ENCODE measurements around the gene SLFN11. TPM values are rescaled to one million over a fixed set of nuclear protein-coding genes. Genes with fewer than 3 reads are reported as not detected.

Gene SLFN11
- total RNA-seq, 1 experiment from 2014 or later, result 0.90 TPM

DNA sequence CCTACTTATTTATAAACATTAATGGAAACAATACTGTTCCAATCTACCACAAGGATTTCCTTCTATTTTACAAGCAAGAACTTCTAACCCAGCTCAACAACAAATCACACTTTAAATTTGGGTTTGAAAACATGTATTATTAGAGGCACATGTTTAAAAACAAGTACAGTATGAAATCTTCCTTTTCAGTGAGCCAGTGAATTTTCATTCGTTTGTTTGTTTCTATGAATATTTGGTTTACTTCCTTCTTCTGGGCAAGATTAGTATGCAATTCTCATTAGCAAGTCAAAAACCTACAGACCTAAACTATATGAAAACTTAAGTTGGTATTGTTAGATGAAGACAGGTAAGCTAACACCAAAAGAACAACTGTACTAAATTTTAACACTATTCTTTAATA lies 33.1 kb upstream of the SLFN11 start:
- Mint-ChIP-seq H3K9me3 (no peaks in the 10 kb centered on the region), H3K27ac (no peak overlapping the region), H3K4me3 (no peak overlapping the region), H3K27me3 (ENCODE audit: low read depth) (no peaks in the 10 kb centered on the region), H3K36me3 (ENCODE audit: insufficient read depth in 1 of 3, low read depth in 3 of 3) (peaks cover 0 to 18% (median 0%) of the 10 kb centered on the region in 3 experiments; a peak in 2 of 7 replicates), H3K4me1 (no peaks in the 10 kb centered on the region)
- Histone ChIP-seq H3K23ac (ENCODE audit: insufficient read length, low read depth, low read length) (no peak overlapping the region), H3K56ac (ENCODE audit: insufficient read length, low read depth, low read length) (no peak overlapping the region), H2BK12ac (ENCODE audit: insufficient read length, low read depth, low read length) (no peak overlapping the region), H3K27me3 (ENCODE audit: insufficient read depth, low read length) (no peaks in the 10 kb centered on the region), H2AFZ (ENCODE audit: low read length) (no peak overlapping the region), H2BK20ac (ENCODE audit: low read depth, low read length, poor library complexity, severe bottlenecking) (no peak overlapping the region), H4K91ac (ENCODE audit: insufficient read length, low read depth, low read length) (no peak overlapping the region), H3T11ph (ENCODE audit: low read length) (no peak overlapping the region), H3K18ac (ENCODE audit: insufficient read length, low read depth, low read length) (no peak overlapping the region), H3K4me1 (ENCODE audit: insufficient read depth, low read length) (no peaks in the 10 kb centered on the region), H4K20me1 (ENCODE audit: control insufficient read depth, insufficient read depth, insufficient read length) (no peaks in the 10 kb centered on the region), H3K4ac (ENCODE audit: low read depth, low read length) (no peak overlapping the region), H3K79me1 (ENCODE audit: insufficient read depth, low read depth, low read length, poor library complexity, severe bottlenecking) (no peaks in the 10 kb centered on the region), H3K79me2 (ENCODE audit: insufficient read depth, low read length) (no peaks in the 10 kb centered on the region), H3K9me3 (ENCODE audit: control insufficient read depth, low read depth, low read length) (no peaks in the 10 kb centered on the region), H4K8ac (replicated peaks; ENCODE audit: insufficient read length, low read depth, low read length) (no peak overlapping the region), H3K23me2 (ENCODE audit: insufficient read length, low read depth, low read length, poor library complexity, severe bottlenecking) (no peaks in the 10 kb centered on the region), H2BK120ac (ENCODE audit: low read depth, low read length, poor library complexity, severe bottlenecking) (no peak overlapping the region), H2BK5ac (ENCODE audit: insufficient read length, low read length) (no peak overlapping the region), H3K27ac (ENCODE audit: insufficient read length, low read depth, low read length) (no peak overlapping the region), H2BK15ac (ENCODE audit: low read depth, low read length) (no peak overlapping the region), H3K9ac (ENCODE audit: extremely low read depth, insufficient read length, low read length) (no peak overlapping the region), H3K4me2 (ENCODE audit: insufficient read depth, insufficient read length, low read length) (no peak overlapping the region), H3K14ac (ENCODE audit: insufficient read depth, low read length) (no peak overlapping the region), H4K5ac (ENCODE audit: insufficient read length, low read depth, low read length) (no peak overlapping the region), H2AK5ac (ENCODE audit: insufficient read length, low read length) (no peak overlapping the region)
- no peak for TF ChIP-seq CTCF (conservative IDR thresholded peaks at IDR 0.05)
- DNase-seq, result no peak
- no CpG with 5 or more reads among the region's 1 CpG for WGBS (ENCODE audit: extremely low coverage, insufficient read length, low lambda C conversion rate)

Data from H9 (cell line).